Upper lobe of left lung (tissue), 6 donors: ENCODE measurements around the gene DPH6. TPM values are rescaled to one million over a fixed set of nuclear protein-coding genes. Genes with fewer than 3 reads are reported as not detected.

Experiments
- ATAC-seq, 2 donors: fragments of 200-7000 bp; cut with Tn5 transposase; one replicate each; pipeline ENCODE4 v1.9.1; 2022; ENCODE audit warnings: mild to moderate bottlenecking in 2 of 2, moderate library complexity in 2 of 2; ENCODE audit not compliant: low FRiP score in 2 of 2
- DNase-seq, 2 donors: peaks; one replicate each; pipeline ENCODE4 v3.0.0-alpha.2; 2019 to 2020
- H3K27ac ChIP-seq, 4 donors: fragments of 200-600 bp; sonication (generic); one replicate each; pipeline ENCODE4 v1.5.1; 2016 to 2019
- H3K27me3 ChIP-seq, 4 donors: fragments of 200-600 bp; sonication (generic); one replicate each; pipeline ENCODE4 v1.5.1; 2017 to 2019
- H3K36me3 ChIP-seq, 4 donors: fragments of 200-600 bp; sonication (generic); one replicate each; pipeline ENCODE4 v1.5.1; 2016 to 2019
- H3K4me1 ChIP-seq, 4 donors: fragments of 200-600 bp; sonication (generic); one replicate each; pipeline ENCODE4 v1.5.1; 2018 to 2019
- H3K4me3 ChIP-seq, 4 donors: fragments of 200-600 bp; sonication (generic); one replicate each; pipeline ENCODE4 v1.5.1; 2017 to 2019; ENCODE audit warnings: mild to moderate bottlenecking in 2 of 4, moderate library complexity in 1 of 4
- H3K9me3 ChIP-seq, 4 donors: fragments of 200-600 bp; sonication (generic); one replicate each; pipeline ENCODE4 v1.5.1; 2018 to 2019
- EP300 ChIP-seq, 4 donors: sonication (generic); formaldehyde crosslinking; IDR thresholded peaks; one replicate each; pipeline ENCODE4 v1.5.1; 2017; ENCODE audit warnings: antibody characterized with exemption in 4 of 4, control low read depth in 2 of 4
- POLR2A ChIP-seq, 4 donors: fragments of 450-650 bp; IDR thresholded peaks; one replicate each; pipeline ENCODE4 v1.5.1; 2016 to 2017; ENCODE audit warnings: antibody characterized with exemption in 4 of 4, mild to moderate bottlenecking in 2 of 4
- POLR2AphosphoS5 ChIP-seq, 2 donors: sonication (generic); formaldehyde crosslinking; IDR thresholded peaks; one replicate each; pipeline ENCODE4 v1.5.1; 2017; ENCODE audit warnings: antibody characterized with exemption in 2 of 2
- WGBS, 2 donors: methylation state at CpG; one replicate each; pipeline ENCODE4 v1.1.5; 2017 to 2018; 5-methylcytosine and 5-hydroxymethylcytosine counted together
- total RNA-seq, 6 donors: library from RNA; depleted of rRNA in 4 of 6; stranded (reverse); fragments of >200 nt in 4 of 6; gene quantifications; one replicate each; pipeline versions ENCODE4 v1.1.0 to v1.2.1, GENCODE V29; 2016 to 2021
- TF ChIP-seq, protein P1 (sequence below), 6 experiments: fragments of 450-650 bp in 4 of 6; fragments of 200-600 bp in 2 of 6; sonication (generic) in 2 of 6; IDR thresholded peaks; one replicate each; pipeline ENCODE4 v1.5.1; 2016 to 2019; ENCODE audit warnings: antibody characterized with exemption in 6 of 6
- donor health status: DM: no; HTN: no; CAD: no; lungs with moderate emphysema.
- donor health status: DM: no; HTN: yes; CAD: no; lungs with severe emphysema.

The DPH6 gene
- total RNA-seq, 6 donors from 2014 or later: 6.3 to 48.2 (median 14.6) TPM

DNA sequence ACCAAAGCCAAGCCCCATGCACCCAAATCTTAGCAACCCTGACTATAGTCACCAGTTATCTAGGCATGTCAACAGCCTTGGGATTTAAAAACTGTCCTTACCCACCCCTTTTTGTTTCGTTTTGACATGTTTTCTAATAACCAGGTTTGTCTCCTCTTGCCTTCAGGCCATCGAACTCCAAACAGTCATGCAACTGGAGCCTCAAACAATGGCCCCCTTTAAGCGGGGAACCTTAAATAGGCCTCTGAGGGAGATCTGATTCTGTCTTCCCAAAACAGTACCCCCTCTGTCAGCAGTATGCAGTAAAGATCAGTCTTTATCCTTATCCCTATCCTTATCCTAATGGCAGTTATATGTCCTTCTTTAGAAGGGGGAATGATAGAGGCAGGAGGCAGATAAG is 105.7 kb downstream of the DPH6 start:
- H3K27ac ChIP-seq: no peak overlapping the region
- no peaks in the 10 kb centered on the region for H3K36me3 ChIP-seq
- H3K9me3 ChIP-seq: no peaks in the 10 kb centered on the region
- no peak for ATAC-seq
- TF ChIP-seq POLR2AphosphoS5 (IDR thresholded peaks at IDR 0.05): no peak
- no peak for TF ChIP-seq EP300 (IDR thresholded peaks at IDR 0.05)
- no peak for TF ChIP-seq POLR2A (IDR thresholded peaks at IDR 0.05)
- TF ChIP-seq, protein P1, sequence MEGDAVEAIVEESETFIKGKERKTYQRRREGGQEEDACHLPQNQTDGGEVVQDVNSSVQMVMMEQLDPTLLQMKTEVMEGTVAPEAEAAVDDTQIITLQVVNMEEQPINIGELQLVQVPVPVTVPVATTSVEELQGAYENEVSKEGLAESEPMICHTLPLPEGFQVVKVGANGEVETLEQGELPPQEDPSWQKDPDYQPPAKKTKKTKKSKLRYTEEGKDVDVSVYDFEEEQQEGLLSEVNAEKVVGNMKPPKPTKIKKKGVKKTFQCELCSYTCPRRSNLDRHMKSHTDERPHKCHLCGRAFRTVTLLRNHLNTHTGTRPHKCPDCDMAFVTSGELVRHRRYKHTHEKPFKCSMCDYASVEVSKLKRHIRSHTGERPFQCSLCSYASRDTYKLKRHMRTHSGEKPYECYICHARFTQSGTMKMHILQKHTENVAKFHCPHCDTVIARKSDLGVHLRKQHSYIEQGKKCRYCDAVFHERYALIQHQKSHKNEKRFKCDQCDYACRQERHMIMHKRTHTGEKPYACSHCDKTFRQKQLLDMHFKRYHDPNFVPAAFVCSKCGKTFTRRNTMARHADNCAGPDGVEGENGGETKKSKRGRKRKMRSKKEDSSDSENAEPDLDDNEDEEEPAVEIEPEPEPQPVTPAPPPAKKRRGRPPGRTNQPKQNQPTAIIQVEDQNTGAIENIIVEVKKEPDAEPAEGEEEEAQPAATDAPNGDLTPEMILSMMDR (IDR thresholded peaks at IDR 0.05): no peak
- H3K4me1 ChIP-seq: no peaks in the 10 kb centered on the region
- 95 to 96% methylated on average over 3 of the region's 3 CpGs for WGBS, 2 donors
- no peak for DNase-seq
- H3K27me3 ChIP-seq: no peaks in the 10 kb centered on the region
- H3K4me3 ChIP-seq: no peak overlapping the region

- H3K36me3 ChIP-seq: no peaks in the 10 kb centered on the region
- TF ChIP-seq POLR2A (IDR thresholded peaks at IDR 0.05): no peak
- TF ChIP-seq, protein P1 (IDR thresholded peaks at IDR 0.05): no peak
- no peak for TF ChIP-seq POLR2AphosphoS5 (IDR thresholded peaks at IDR 0.05)
- no peak for TF ChIP-seq EP300 (IDR thresholded peaks at IDR 0.05)
- DNase-seq: no peak
- ATAC-seq: no peak
- H3K4me3 ChIP-seq: no peak overlapping the region
- H3K9me3 ChIP-seq: no peaks in the 10 kb centered on the region
- WGBS, 2 donors: 78 to 98% methylated on average over 2 of the region's 2 CpGs
- H3K4me1 ChIP-seq: no peaks in the 10 kb centered on the region
- no peaks in the 10 kb centered on the region for H3K27me3 ChIP-seq
- H3K27ac ChIP-seq: no peak overlapping the region
Measured at GRCh38 chr15:35439291-35439690, 106.7 kb downstream of the DPH6 start.

DNA sequence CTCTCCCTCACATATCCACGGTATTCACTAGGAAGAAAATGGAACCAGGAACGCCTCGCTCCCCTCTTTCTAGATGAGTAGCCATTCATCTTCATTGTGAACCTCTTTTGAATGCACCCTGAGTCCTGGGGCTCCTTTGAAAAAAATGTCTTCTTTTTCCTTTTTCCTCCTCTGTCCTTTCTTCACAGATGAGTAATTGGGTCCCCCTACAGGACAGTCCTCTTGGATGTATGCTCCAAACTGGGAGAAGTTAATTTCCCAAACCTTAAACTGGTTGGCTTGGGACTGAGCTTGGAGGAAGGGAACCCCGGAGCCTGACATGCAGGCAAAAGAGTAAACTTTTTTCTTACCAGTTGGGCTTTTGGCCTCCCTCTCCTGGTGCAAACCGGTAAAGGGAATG is 108.8 kb downstream of the DPH6 start:
- no peak for TF ChIP-seq POLR2A (IDR thresholded peaks at IDR 0.05)
- TF ChIP-seq, protein P1 (IDR thresholded peaks at IDR 0.05): no peak
- no peak for TF ChIP-seq EP300 (IDR thresholded peaks at IDR 0.05)
- no peak for TF ChIP-seq POLR2AphosphoS5 (IDR thresholded peaks at IDR 0.05)
- 92 to 97% methylated on average over 5 of the region's 5 CpGs for WGBS, 2 donors
- no peaks in the 10 kb centered on the region for H3K4me1 ChIP-seq
- H3K36me3 ChIP-seq: no peaks in the 10 kb centered on the region
- DNase-seq (no peak), ATAC-seq (no peak)
- no peak overlapping the region for H3K4me3 ChIP-seq
- no peaks in the 10 kb centered on the region for H3K9me3 ChIP-seq
- H3K27ac ChIP-seq: no peak overlapping the region
- no peaks in the 10 kb centered on the region for H3K27me3 ChIP-seq

DNA sequence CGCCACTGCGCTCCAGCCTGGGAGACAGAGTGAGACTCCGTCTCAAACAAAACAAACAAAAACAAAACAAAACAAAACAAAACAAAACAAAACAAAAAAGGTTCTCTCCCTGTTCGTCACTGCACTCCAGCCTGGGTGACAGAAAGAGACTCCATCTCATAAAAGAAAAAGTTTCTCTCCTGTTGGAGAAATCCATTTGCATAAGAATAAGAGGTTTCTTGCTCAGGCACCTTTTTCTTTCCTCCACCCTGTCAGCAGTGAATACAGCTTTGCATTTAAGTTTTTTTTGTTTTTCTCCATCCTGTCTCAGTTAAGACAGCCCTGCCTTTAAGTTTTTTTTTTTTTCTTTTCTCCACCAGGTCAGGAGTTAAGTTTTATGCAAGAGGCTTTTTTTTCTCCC is 109.5 kb downstream of the DPH6 start:
- TF ChIP-seq EP300 (IDR thresholded peaks at IDR 0.05) (no peak), POLR2A (IDR thresholded peaks at IDR 0.05) (no peak), POLR2AphosphoS5 (IDR thresholded peaks at IDR 0.05) (no peak)
- TF ChIP-seq, protein P1 (IDR thresholded peaks at IDR 0.05): no peak
- WGBS, 2 donors: 93 to 99% methylated on average over 4 of the region's 4 CpGs
- H3K4me1 ChIP-seq: no peaks in the 10 kb centered on the region

DNA sequence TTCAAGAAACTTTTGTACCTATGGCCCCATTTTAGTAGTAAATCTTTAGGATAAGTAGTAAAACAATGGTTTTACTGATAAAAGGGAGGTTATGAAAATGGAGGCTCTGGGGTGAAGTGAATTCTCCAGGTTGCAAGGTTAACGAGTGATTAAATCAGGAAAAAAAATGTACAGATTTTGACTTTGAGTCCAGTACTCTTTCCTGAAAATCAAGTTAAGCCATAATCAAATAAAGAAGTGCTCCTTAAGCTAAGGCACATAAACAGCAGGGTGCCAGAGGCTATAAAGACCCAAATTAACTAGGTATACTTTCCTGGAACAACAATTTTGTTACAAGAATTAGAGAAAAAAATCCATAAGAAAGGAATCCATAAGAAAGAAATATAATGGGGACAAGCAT is 114.7 kb downstream of the DPH6 start:
- ATAC-seq (no peak), DNase-seq (no peak)
- no peak overlapping the region for H3K4me3 ChIP-seq
- no peaks in the 10 kb centered on the region for H3K27me3 ChIP-seq
- H3K4me1 ChIP-seq: no peaks in the 10 kb centered on the region
- no peak overlapping the region for H3K27ac ChIP-seq
- 90 to 92% methylated on average over 1 of the region's 1 CpG for WGBS, 2 donors
- no peak for TF ChIP-seq EP300 (IDR thresholded peaks at IDR 0.05)
- no peak for TF ChIP-seq POLR2A (IDR thresholded peaks at IDR 0.05)
- TF ChIP-seq POLR2AphosphoS5 (IDR thresholded peaks at IDR 0.05): no peak
- TF ChIP-seq, protein P1 (IDR thresholded peaks at IDR 0.05): no peak
- H3K36me3 ChIP-seq: no peaks in the 10 kb centered on the region
- H3K9me3 ChIP-seq: no peaks in the 10 kb centered on the region

More for the DNA sequence above, 109.5 kb downstream of the DPH6 start:
- Histone ChIP-seq H3K9me3 (no peaks in the 10 kb centered on the region), H3K27me3 (no peaks in the 10 kb centered on the region), H3K36me3 (no peaks in the 10 kb centered on the region), H3K27ac (no peak overlapping the region), H3K4me3 (no peak overlapping the region)
- no peak for ATAC-seq
- DNase-seq: no peak
